ENCODE results near the gene TUBB2B. TPM values are rescaled to one million over a fixed set of nuclear protein-coding genes. Genes with fewer than 3 reads are reported as not detected.

TUBB2B gene
- total and polyA plus RNA-seq, 9 of the 15 experiments (the other 6 are each of a cell fraction or from before 2014, with no cell fraction given), result 0.11 to 9.7 (median 4.6) TPM

DNA sequence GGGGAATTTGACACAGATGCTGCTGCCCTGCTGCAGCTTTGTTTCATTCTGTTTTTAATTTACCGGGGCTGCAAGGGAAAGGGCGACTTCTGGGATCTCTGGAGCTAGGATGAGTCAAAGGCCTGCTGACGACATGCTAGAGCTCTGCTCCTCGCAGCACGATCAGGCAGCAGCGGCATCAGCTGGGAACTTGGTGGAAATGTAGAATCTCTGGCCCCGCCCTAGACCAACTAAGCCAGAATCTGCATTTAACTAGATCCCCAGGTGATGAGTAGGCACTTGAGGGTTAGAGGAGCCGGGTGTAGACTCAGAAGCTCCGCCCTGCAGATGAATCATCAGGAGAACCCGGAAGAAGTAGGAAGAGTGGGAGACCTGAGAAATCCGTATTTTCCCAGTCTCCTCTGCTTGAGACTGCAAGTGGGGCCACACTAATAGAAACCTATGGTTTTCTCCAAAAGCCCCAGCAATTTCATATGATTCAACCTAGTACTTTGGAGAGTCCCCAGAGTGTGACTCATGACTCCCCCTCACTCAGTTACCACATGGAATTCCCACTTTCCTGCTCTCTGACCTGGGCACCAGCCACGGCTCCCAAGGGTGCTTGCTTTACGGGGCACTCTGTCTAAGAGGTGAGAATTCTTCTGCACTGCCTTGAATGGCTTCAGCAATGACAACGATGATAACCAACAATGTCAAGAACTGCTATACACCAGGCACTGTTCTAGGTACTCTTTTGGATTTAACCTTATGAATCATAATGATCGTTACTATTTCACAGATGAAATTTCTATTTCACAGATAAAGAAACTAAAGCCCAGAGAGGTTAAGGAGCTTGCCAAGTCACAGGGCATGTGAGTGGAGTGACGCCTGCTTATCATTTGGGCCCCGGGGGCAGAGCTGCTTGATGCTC is 18.1 kb downstream of the TUBB2B start (continued):
- TF ChIP-seq, protein P1, sequence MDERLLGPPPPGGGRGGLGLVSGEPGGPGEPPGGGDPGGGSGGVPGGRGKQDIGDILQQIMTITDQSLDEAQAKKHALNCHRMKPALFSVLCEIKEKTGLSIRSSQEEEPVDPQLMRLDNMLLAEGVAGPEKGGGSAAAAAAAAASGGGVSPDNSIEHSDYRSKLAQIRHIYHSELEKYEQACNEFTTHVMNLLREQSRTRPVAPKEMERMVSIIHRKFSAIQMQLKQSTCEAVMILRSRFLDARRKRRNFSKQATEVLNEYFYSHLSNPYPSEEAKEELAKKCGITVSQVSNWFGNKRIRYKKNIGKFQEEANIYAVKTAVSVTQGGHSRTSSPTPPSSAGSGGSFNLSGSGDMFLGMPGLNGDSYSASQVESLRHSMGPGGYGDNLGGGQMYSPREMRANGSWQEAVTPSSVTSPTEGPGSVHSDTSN (CRISPR knock-in tag; IDR thresholded peaks at IDR 0.05; ENCODE audit: low read depth), result no peak
- TF ChIP-seq, protein P1 (tag; conservative IDR thresholded peaks at IDR 0.05; ENCODE audit: low read depth), result peak; percentile 37
- TF ChIP-seq ZKSCAN3 (CRISPR knock-in tag; IDR thresholded peaks at IDR 0.05) (no peak), ESRRA (IDR thresholded peaks at IDR 0.05; ENCODE audit: borderline replicate concordance, low read depth) (peak; percentile 22; the same call in 1 of the 2 replicates), FOSL1 (tag; conservative IDR thresholded peaks at IDR 0.05) (peak; percentile 98), HSF4 (CRISPR knock-in tag; IDR thresholded peaks at IDR 0.05; ENCODE audit: borderline replicate concordance) (no peak), ARNT (IDR thresholded peaks at IDR 0.05) (peak; percentile 14 to 55; a peak in 1 of 4 replicates), TBP (optimal IDR thresholded peaks at IDR 0.05; ENCODE audit: low read depth, low read length) (peak; percentile 53)
- TF ChIP-seq, protein P2, sequence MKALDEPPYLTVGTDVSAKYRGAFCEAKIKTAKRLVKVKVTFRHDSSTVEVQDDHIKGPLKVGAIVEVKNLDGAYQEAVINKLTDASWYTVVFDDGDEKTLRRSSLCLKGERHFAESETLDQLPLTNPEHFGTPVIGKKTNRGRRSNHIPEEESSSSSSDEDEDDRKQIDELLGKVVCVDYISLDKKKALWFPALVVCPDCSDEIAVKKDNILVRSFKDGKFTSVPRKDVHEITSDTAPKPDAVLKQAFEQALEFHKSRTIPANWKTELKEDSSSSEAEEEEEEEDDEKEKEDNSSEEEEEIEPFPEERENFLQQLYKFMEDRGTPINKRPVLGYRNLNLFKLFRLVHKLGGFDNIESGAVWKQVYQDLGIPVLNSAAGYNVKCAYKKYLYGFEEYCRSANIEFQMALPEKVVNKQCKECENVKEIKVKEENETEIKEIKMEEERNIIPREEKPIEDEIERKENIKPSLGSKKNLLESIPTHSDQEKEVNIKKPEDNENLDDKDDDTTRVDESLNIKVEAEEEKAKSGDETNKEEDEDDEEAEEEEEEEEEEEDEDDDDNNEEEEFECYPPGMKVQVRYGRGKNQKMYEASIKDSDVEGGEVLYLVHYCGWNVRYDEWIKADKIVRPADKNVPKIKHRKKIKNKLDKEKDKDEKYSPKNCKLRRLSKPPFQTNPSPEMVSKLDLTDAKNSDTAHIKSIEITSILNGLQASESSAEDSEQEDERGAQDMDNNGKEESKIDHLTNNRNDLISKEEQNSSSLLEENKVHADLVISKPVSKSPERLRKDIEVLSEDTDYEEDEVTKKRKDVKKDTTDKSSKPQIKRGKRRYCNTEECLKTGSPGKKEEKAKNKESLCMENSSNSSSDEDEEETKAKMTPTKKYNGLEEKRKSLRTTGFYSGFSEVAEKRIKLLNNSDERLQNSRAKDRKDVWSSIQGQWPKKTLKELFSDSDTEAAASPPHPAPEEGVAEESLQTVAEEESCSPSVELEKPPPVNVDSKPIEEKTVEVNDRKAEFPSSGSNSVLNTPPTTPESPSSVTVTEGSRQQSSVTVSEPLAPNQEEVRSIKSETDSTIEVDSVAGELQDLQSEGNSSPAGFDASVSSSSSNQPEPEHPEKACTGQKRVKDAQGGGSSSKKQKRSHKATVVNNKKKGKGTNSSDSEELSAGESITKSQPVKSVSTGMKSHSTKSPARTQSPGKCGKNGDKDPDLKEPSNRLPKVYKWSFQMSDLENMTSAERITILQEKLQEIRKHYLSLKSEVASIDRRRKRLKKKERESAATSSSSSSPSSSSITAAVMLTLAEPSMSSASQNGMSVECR (CRISPR knock-in tag; IDR thresholded peaks at IDR 0.05), result peak; percentile 82
